Measurements from ENCODE around the gene TFAP2A.

- no peak for TF ChIP-seq CTCF (optimal IDR thresholded peaks at IDR 0.05 in 1 of 3, IDR thresholded peaks at IDR 0.05 in 1 of 3, conservative IDR thresholded peaks at IDR 0.05 in 1 of 3; ENCODE audit: extremely low read depth in 1 of 3, insufficient read depth in 2 of 3, low read length in 3 of 3)
- no peak for TF ChIP-seq EZH2 (IDR thresholded peaks at IDR 0.05; ENCODE audit: low read length)
Measured at GRCh38 chr6:10426781-10427279, 12.0 kb upstream of the TFAP2A start.
